Esophagus (tissue), 2 donors: ENCODE results near the gene PFAS. TPM values are rescaled to one million over a fixed set of nuclear protein-coding genes. Genes with fewer than 3 reads are reported as not detected.

Source experiments
- H3K27ac ChIP-seq, 2 donors: one replicate each; pipeline ENCODE4 v1.5.1; 2013; ENCODE audit warnings: low read depth in 2 of 2, mild to moderate bottlenecking in 2 of 2, inconsistent platforms in 1 of 2, low read length in 1 of 2, moderate library complexity in 1 of 2
- H3K27me3 ChIP-seq, 2 donors: one replicate each; pipeline ENCODE4 v1.6.1; 2013; ENCODE audit warnings: low read length in 2 of 2, control low read depth in 1 of 2, mild to moderate bottlenecking in 1 of 2; ENCODE audit not compliant: insufficient read depth in 2 of 2, control insufficient read depth in 1 of 2
- H3K36me3 ChIP-seq, 2 donors: one replicate each; pipeline ENCODE4 v1.6.1; 2013; ENCODE audit warnings: low read length in 1 of 2; ENCODE audit not compliant: control insufficient read depth in 2 of 2, insufficient read depth in 2 of 2
- H3K4me1 ChIP-seq, 2 donors: one replicate each; pipeline ENCODE4 v1.6.1; 2013; ENCODE audit warnings: low read length in 1 of 2; ENCODE audit not compliant: control insufficient read depth in 2 of 2, insufficient read depth in 2 of 2
- H3K4me3 ChIP-seq, 2 donors: one replicate each; pipeline ENCODE4 v1.5.1; 2013; ENCODE audit warnings: low read length in 2 of 2, mild to moderate bottlenecking in 2 of 2, low read depth in 1 of 2, moderate library complexity in 1 of 2
- H3K9me3 ChIP-seq, 2 donors: one replicate each; pipeline ENCODE4 v1.6.1; 2013; ENCODE audit warnings: mild to moderate bottlenecking in 2 of 2, low read depth in 1 of 2, low read length in 1 of 2, moderate library complexity in 1 of 2; ENCODE audit not compliant: control insufficient read depth in 2 of 2, insufficient read depth in 1 of 2
- WGBS, 2 donors: extraction: QIAGEN DNeasy Blood & Tissue Kit; methylation state at CpG; one replicate each; pipeline ENCODE4 v1.1.7; 2013; 5-methylcytosine and 5-hydroxymethylcytosine counted together
- polyA plus RNA-seq, 2 donors: library from polyadenylated mRNA; stranded (reverse); fragments of 200-250 nt; gene quantifications; one replicate each; pipeline ENCODE4 v1.2.3, GENCODE V29; 2013
- donor health status: healthy with polysubstance abuse.
- donor health status: Bipolar disorder and iron deficiency.

The PFAS gene
- polyA plus RNA-seq, 2 donors, result 8.1 to 16.2 TPM

GRCh38 chr17:8226536-8227237 lies 22.4 kb upstream of the PFAS start:
- WGBS, 2 donors, result 18 to 31% methylated on average over 32 of the region's 32 CpGs
- Histone ChIP-seq H3K36me3 (peaks cover 20 to 29% of the 10 kb centered on the region in 2 donors), H3K4me3 (no peak overlapping the region), H3K27ac (peak overlapping the region in 1 of 2 donors; percentile 57), H3K4me1 (peaks cover 4 to 7% of the 10 kb centered on the region in 2 donors), H3K27me3 (no peaks in the 10 kb centered on the region), H3K9me3 (no peaks in the 10 kb centered on the region)

- 92 to 95% methylated on average over 4 of the region's 4 CpGs for WGBS, 2 donors
- no peak overlapping the region for H3K4me3 ChIP-seq
- H3K36me3 ChIP-seq, result peaks cover 24 to 34% of the 10 kb centered on the region in 2 donors
- peak overlapping the region in 1 of 2 donors; percentile 7 for H3K27ac ChIP-seq
- H3K9me3 ChIP-seq, result no peaks in the 10 kb centered on the region
- no peaks in the 10 kb centered on the region for H3K27me3 ChIP-seq
- H3K4me1 ChIP-seq, result peaks cover 4 to 7% of the 10 kb centered on the region in 2 donors
These were observed 21.9 kb upstream of the PFAS start for GRCh38 chr17:8227238-8227581.

GRCh38 chr17:8231701-8232100 lies 17.4 kb upstream of the PFAS start:
- no peaks in the 10 kb centered on the region for H3K27me3 ChIP-seq
- no peaks in the 10 kb centered on the region for H3K9me3 ChIP-seq
- WGBS, 2 donors, result 95 to 97% methylated on average over 10 of the region's 10 CpGs
- no peaks in the 10 kb centered on the region for H3K4me1 ChIP-seq
- H3K4me3 ChIP-seq, result no peak overlapping the region
- H3K27ac ChIP-seq, result no peak overlapping the region
- H3K36me3 ChIP-seq, result peaks cover 45 to 65% of the 10 kb centered on the region in 2 donors

- Histone ChIP-seq H3K4me1 (no peaks in the 10 kb centered on the region), H3K9me3 (no peaks in the 10 kb centered on the region), H3K36me3 (peaks cover 43 to 63% of the 10 kb centered on the region in 2 donors), H3K27ac (no peak overlapping the region), H3K4me3 (no peak overlapping the region), H3K27me3 (no peaks in the 10 kb centered on the region)
- WGBS, 2 donors, result 94 to 95% methylated on average over 21 of the region's 21 CpGs
These were observed 14.5 kb upstream of the PFAS start for GRCh38 chr17:8234361-8235270.

DNA sequence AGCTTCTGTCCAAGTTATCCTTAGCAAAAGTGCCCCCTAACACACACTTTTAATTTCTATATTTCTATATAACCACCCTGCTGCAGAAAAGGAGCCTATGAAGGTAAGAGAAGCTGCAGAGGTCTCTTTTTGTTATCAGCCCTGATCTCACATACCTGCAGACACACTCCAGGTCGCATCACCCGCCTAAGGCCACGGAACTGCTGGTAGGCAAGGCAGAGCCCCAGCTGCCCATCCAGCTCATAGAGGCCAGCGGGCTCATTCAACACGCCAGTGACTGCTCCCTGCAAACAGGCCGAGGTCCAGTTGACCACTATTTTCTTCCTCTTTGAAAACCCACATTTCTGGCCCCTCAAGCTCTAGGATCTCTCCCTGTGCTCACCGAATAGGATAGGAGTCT lies 13.4 kb upstream of the PFAS start:
- no peaks in the 10 kb centered on the region for H3K4me1 ChIP-seq
- peaks cover 36 to 61% of the 10 kb centered on the region in 2 donors for H3K36me3 ChIP-seq
- H3K27me3 ChIP-seq, result no peaks in the 10 kb centered on the region
- no peak overlapping the region for H3K4me3 ChIP-seq
- WGBS, 2 donors, result 94 to 96% methylated on average over 7 of the region's 7 CpGs
- no peaks in the 10 kb centered on the region for H3K9me3 ChIP-seq
- no peak overlapping the region for H3K27ac ChIP-seq

GRCh38 chr17:8237175-8237574 lies 11.9 kb upstream of the PFAS start:
- Histone ChIP-seq H3K36me3 (peaks cover 25 to 47% of the 10 kb centered on the region in 2 donors), H3K9me3 (no peaks in the 10 kb centered on the region), H3K27ac (no peak overlapping the region), H3K4me3 (no peak overlapping the region), H3K27me3 (no peaks in the 10 kb centered on the region), H3K4me1 (no peaks in the 10 kb centered on the region)
- 79 to 80% methylated on average over 7 of the region's 7 CpGs for WGBS, 2 donors

GRCh38 chr17:8237886-8238285 lies 11.2 kb upstream of the PFAS start:
- Histone ChIP-seq H3K9me3 (no peaks in the 10 kb centered on the region), H3K4me3 (no peak overlapping the region), H3K4me1 (no peaks in the 10 kb centered on the region), H3K36me3 (peaks cover 21 to 40% of the 10 kb centered on the region in 2 donors), H3K27me3 (no peaks in the 10 kb centered on the region), H3K27ac (no peak overlapping the region)
- WGBS, 2 donors, result 84 to 87% methylated on average over 4 of the region's 4 CpGs

DNA sequence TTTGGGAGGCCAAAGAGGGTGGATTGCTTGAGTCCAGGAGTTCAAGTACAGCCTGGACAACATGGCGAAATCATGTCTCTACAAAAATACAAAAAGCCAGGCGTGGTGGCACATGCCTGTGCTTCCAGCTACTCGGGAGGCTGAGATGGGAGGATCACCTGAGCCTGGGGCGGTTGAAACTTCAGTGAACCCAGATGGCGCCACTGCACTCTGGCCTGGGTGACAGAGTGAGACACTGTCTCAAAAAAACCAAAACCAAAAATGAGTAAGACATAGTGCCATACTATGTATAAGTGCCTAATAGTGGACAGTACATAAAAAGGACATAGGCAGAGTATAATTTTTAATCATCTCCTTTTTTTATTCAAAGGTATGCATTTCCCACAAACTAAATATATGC lies 5.3 kb upstream of the PFAS start:
- H3K27me3 ChIP-seq, result no peaks in the 10 kb centered on the region
- H3K4me3 ChIP-seq, result no peak overlapping the region
- H3K9me3 ChIP-seq, result no peaks in the 10 kb centered on the region
- peaks cover 0 to 2% of the 10 kb centered on the region in 2 donors for H3K36me3 ChIP-seq
- no peak overlapping the region for H3K27ac ChIP-seq
- H3K4me1 ChIP-seq, result no peaks in the 10 kb centered on the region
- 85 to 87% methylated on average over 5 of the region's 5 CpGs for WGBS, 2 donors

DNA sequence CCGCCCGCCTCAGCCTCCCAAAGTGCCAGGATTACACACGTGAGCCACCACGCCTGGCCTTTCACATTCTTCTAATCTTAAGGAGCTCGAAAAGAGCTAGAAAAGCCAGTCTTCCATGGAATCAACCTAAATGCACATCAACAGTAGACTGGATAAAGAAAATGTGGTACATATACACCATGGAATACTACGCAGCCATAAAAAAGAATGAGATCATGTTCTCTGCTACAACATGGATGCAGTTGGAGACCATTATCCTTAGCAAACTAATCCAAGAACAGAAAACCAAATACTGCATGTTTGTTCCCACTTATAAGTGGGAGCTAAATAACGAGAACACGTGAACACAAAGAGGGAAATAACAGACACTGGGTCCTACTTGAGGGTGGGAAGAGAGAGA lies 4.3 kb upstream of the PFAS start:
- Histone ChIP-seq H3K27me3 (no peaks in the 10 kb centered on the region), H3K9me3 (no peaks in the 10 kb centered on the region), H3K27ac (no peak overlapping the region), H3K4me3 (no peak overlapping the region), H3K36me3 (peaks cover 0 to 1% of the 10 kb centered on the region in 2 donors), H3K4me1 (no peaks in the 10 kb centered on the region)
- WGBS, 2 donors, result 96 to 97% methylated on average over 8 of the region's 8 CpGs
